B cell (primary cell): ENCODE results near the gene AOAH. TPM values are rescaled to one million over a fixed set of nuclear protein-coding genes. Genes with fewer than 3 reads are reported as not detected.

ENCODE experiments used
- ATAC-seq: fragments of 200-7000 bp; cut with Tn5 transposase; one replicate; pipeline ENCODE4 v1.10.0; 2021; ENCODE audit warnings: low read depth, mild to moderate bottlenecking, moderate number of reproducible peaks, moderate library complexity
- CTCF ChIA-PET: fragments of 350-600 bp; sonication (Branson Sonifier 250); formaldehyde crosslinking; loops from one replicate; lab custom pipeline; 2021; ENCODE audit warnings: antibody characterized with exemption, inconsistent platforms; lab: Charles Lee
- POLR2A ChIA-PET: fragments of 350-600 bp; sonication (Branson Sonifier 250); formaldehyde crosslinking; loops from one replicate; lab custom pipeline; 2021; ENCODE audit warnings: antibody characterized with exemption; lab: Charles Lee
- DNase-seq: peaks from one replicate; pipeline ENCODE4 v3.0.0; 2013
- H2AFZ ChIP-seq: 2 replicates; pipeline ENCODE4 v1.6.1; 2012; ENCODE audit warnings: mild to moderate bottlenecking, low read depth, low read length; ENCODE audit not compliant: insufficient read depth, poor library complexity, severe bottlenecking
- H3K27ac ChIP-seq, 2 donors: 1 replicate in 1 of 2; 2 replicates in 1 of 2; pipeline ENCODE4 v1.5.1; 2012 to 2013; ENCODE audit warnings: low read length in 2 of 2, mild to moderate bottlenecking in 2 of 2, moderate library complexity in 1 of 2
- H3K27me3 ChIP-seq, 4 experiments: fragments of 200-600 bp in 1 of 4; sonication (generic) in 1 of 4; replicated peaks in 1 of 4; 1 replicate in 2 of 4; 2 replicates in 2 of 4; pipeline versions ENCODE4 v1.6.1 to v1.7.0; 2013 to 2016; ENCODE audit warnings: low read length in 3 of 4, mild to moderate bottlenecking in 2 of 4, mixed read lengths in 1 of 4, moderate library complexity in 1 of 4; ENCODE audit not compliant: insufficient read depth in 4 of 4, control insufficient read depth in 3 of 4; ENCODE audit errors: control extremely low read depth in 1 of 4
- H3K36me3 ChIP-seq, 2 experiments: replicated peaks in 1 of 2; 1 replicate in 1 of 2; 2 replicates in 1 of 2; pipeline versions ENCODE4 v1.6.1 to v1.7.1; 2013; ENCODE audit warnings: low read length in 1 of 2; ENCODE audit not compliant: insufficient read depth in 2 of 2, control insufficient read depth in 1 of 2; ENCODE audit errors: control extremely low read depth in 1 of 2, extremely low read depth in 1 of 2
- H3K4me1 ChIP-seq, 2 donors: fragments of 200-600 bp in 1 of 2; sonication (generic) in 1 of 2; 1 replicate in 1 of 2; 2 replicates in 1 of 2; pipeline versions ENCODE4 v1.5.1 to v1.6.1; 2013 to 2017; ENCODE audit warnings: low read length in 2 of 2; ENCODE audit not compliant: control insufficient read depth in 2 of 2, insufficient read depth in 2 of 2
- H3K4me2 ChIP-seq: replicated peaks from 2 replicates; pipeline ENCODE3; 2012; ENCODE audit warnings: mild to moderate bottlenecking, low read depth, low read length; ENCODE audit not compliant: poor library complexity, severe bottlenecking
- H3K4me3 ChIP-seq, 5 experiments: fragments of 200-600 bp in 1 of 5; sonication (generic) in 1 of 5; 1 replicate in 3 of 5; 2 replicates in 2 of 5; pipeline versions ENCODE4 v1.5.1 to v1.7.0; 2011 to 2016; ENCODE audit warnings: low read length in 4 of 5, mild to moderate bottlenecking in 4 of 5, low read depth in 2 of 5, control low read depth in 1 of 5, moderate library complexity in 1 of 5; ENCODE audit not compliant: insufficient read depth in 1 of 5; ENCODE audit errors: control extremely low read depth in 1 of 5, extremely low read depth in 1 of 5
- H3K79me2 ChIP-seq: fragments of 200-600 bp; sonication (generic); one replicate; pipeline ENCODE4 v1.6.0; 2016; ENCODE audit warnings: low read length; ENCODE audit not compliant: control insufficient read depth, insufficient read depth
- H3K9ac ChIP-seq: fragments of 200-600 bp; sonication (generic); 2 replicates; pipeline ENCODE4 v1.6.1; 2017; ENCODE audit warnings: mild to moderate bottlenecking, low read length, moderate library complexity
- H3K9me3 ChIP-seq, 3 donors: one replicate each; pipeline versions ENCODE4 v1.6.1 to v1.7.1; 2013; ENCODE audit warnings: low read length in 2 of 3; ENCODE audit not compliant: control insufficient read depth in 2 of 3, insufficient read depth in 1 of 3; ENCODE audit errors: control extremely low read depth in 1 of 3
- H4K20me1 ChIP-seq: 2 replicates; pipeline ENCODE4 v1.6.0; 2012; ENCODE audit warnings: mild to moderate bottlenecking, low read length; ENCODE audit not compliant: insufficient read depth, control insufficient read depth, poor library complexity, severe bottlenecking
- H3K27ac Mint-ChIP-seq: one replicate; pipeline ENCODE4 v1.8.0; 2021; ENCODE audit warnings: mixed read lengths
- H3K27me3 Mint-ChIP-seq: one replicate; pipeline ENCODE4 v1.8.0; 2021; ENCODE audit warnings: mixed read lengths
- H3K4me1 Mint-ChIP-seq: one replicate; pipeline ENCODE4 v1.8.0; 2021; ENCODE audit warnings: mixed read lengths
- H3K4me3 Mint-ChIP-seq: one replicate; pipeline ENCODE4 v1.8.0; 2021; ENCODE audit warnings: mixed read lengths
- H3K9me3 Mint-ChIP-seq: one replicate; pipeline ENCODE4 v1.8.0; 2022; ENCODE audit warnings: mixed read lengths; ENCODE audit not compliant: insufficient read depth
- CTCF ChIP-seq: fragments of 200-600 bp; IDR thresholded peaks from one replicate; pipeline ENCODE4 v1.8.0; 2022; ENCODE audit warnings: antibody characterized with exemption, mild to moderate bottlenecking
- EZH2 ChIP-seq: IDR thresholded peaks from 2 replicates; pipeline ENCODE4 v1.6.1; 2012; ENCODE audit warnings: borderline replicate concordance, low read depth, mild to moderate bottlenecking, moderate library complexity, low read length; ENCODE audit not compliant: insufficient read depth, poor library complexity, severe bottlenecking
- WGBS: methylation state at CpG from one replicate; pipeline ENCODE4 v1.1.5; 2013; ENCODE audit warnings: missing lambda C conversion rate; ENCODE audit not compliant: insufficient coverage; 5-methylcytosine and 5-hydroxymethylcytosine counted together
- intact Hi-C: fragments of 100-400 bp; cut with micrococcal nuclease; formaldehyde crosslinking; loops from one replicate; pipeline ENCODE4 v1.10.0; 2022
- polyA plus RNA-seq: library from polyadenylated mRNA; depleted of rRNA; stranded (reverse); fragments of >200 nt; gene quantifications from 2 replicates; pipeline ENCODE4 v1.2.3, GENCODE V29; 2012
- total RNA-seq, 2 donors: library from RNA; stranded (reverse); fragments of 120-200 nt in 1 of 2; gene quantifications; 1 replicate in 1 of 2; 2 replicates in 1 of 2; pipeline versions ENCODE4 v1.2.3 to v1.2.4, GENCODE V29; 2013 to 2022

AOAH gene
- total and polyA plus RNA-seq, 2 donors (not counting 1 experiment from before 2014, with no cell fraction given), result 2.6 to 5.0 TPM

DNA sequence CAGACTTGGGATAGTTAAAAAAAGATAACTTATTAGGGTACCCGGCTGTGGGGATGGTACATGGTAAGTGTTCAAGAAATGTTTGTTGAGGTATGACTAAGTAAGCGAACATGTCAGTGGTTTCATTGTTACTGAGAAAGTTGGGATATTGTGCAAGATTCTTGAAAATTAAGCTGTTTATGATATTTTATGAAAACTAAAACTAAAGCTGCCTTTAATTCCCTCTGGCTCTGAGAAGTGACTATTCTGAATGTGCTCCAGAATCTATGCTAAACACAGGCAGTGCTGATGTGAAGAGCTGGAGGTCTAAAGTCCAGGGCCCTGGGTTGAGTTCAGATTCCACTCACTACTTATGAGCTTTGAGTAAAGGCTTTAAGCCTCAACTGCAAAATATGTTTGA is 72.9 kb downstream of the AOAH start:
- H3K36me3 ChIP-seq, result no peaks in the 10 kb centered on the region
- no peaks in the 10 kb centered on the region for H3K79me2 ChIP-seq
- no peak overlapping the region for H3K4me3 ChIP-seq
- POLR2A ChIA-PET, result no interaction called here
- H3K4me1 ChIP-seq, result no peaks in the 10 kb centered on the region
- no peaks in the 10 kb centered on the region for H4K20me1 ChIP-seq
- Mint-ChIP-seq H3K27me3 (peaks cover 3% of the 10 kb centered on the region), H3K27ac (no peak overlapping the region), H3K4me1 (no peaks in the 10 kb centered on the region), H3K9me3 (no peaks in the 10 kb centered on the region), H3K4me3 (no peak overlapping the region)
- no peak overlapping the region for H3K4me2 ChIP-seq
- H3K27me3 ChIP-seq, result no peaks in the 10 kb centered on the region
- DNase-seq (no peak), ATAC-seq (no peak)
- 100% methylated on average over 1 of the region's 2 CpGs for WGBS
- TF ChIP-seq EZH2 (no peak), CTCF (no peak)
- H2AFZ ChIP-seq, result no peak overlapping the region
- no peak overlapping the region for H3K27ac ChIP-seq
- no peaks in the 10 kb centered on the region for H3K9me3 ChIP-seq
- intact Hi-C loops, result no loop called here
- H3K9ac ChIP-seq, result no peak overlapping the region
- CTCF ChIA-PET, result no interaction called here

DNA sequence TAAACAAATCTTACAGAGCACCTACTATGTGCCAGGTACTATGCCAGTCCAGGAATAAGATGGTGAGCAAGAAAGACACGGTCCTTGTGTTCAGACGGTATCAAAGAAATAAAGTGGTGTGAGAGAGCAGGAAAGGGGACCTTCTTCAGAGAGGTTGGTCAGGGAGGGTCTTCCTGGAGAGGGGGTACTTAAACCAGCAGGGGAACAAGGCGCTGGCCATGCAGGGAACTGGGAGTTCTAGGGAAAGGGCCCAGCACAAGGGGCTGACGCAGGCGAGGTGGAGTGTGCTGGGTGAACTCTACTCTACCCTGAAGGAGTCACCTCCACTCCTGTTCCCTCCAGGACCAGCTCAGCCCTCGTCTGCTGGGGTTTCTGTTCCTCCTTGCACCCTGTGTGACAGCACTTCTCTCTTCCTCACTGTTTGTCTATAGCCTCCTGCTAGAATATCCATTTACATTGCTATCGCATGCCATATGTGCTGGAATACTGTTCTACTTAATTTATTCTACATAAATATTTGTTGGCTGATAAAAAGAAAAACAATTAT is 73.5 kb downstream of the AOAH start:
- no peak overlapping the region for H3K27ac ChIP-seq
- TF ChIP-seq CTCF (no peak), EZH2 (no peak)
- no peak overlapping the region for H3K4me3 Mint-ChIP-seq
- H3K27me3 ChIP-seq, result no peaks in the 10 kb centered on the region
- no peaks in the 10 kb centered on the region for H3K36me3 ChIP-seq
- H3K27ac Mint-ChIP-seq, result no peak overlapping the region
- no peaks in the 10 kb centered on the region for H3K9me3 ChIP-seq
- no peaks in the 10 kb centered on the region for H3K79me2 ChIP-seq
- H3K4me2 ChIP-seq, result no peak overlapping the region
- no peak overlapping the region for H3K4me3 ChIP-seq
- ChIA-PET CTCF (no interaction called here), POLR2A (no interaction called here)
- DNase-seq (no peak), ATAC-seq (no peak)
- no peaks in the 10 kb centered on the region for H3K9me3 Mint-ChIP-seq
- no peak overlapping the region for H2AFZ ChIP-seq
- peaks cover 3% of the 10 kb centered on the region for H3K27me3 Mint-ChIP-seq
- no peak overlapping the region for H3K9ac ChIP-seq
- WGBS, result 66% methylated on average over 6 of the region's 7 CpGs
- intact Hi-C loops, result no loop called here
- no peaks in the 10 kb centered on the region for H4K20me1 ChIP-seq
- no peaks in the 10 kb centered on the region for H3K4me1 ChIP-seq
- no peaks in the 10 kb centered on the region for H3K4me1 Mint-ChIP-seq
